MCF 10A (cell line): Measurements from ENCODE around the gene FAM177B. TPM values are rescaled to one million over a fixed set of nuclear protein-coding genes. Genes with fewer than 3 reads are reported as not detected.
"Not testable (repeated sequence)": the region's sequence is repeated elsewhere in the genome, so short reads cannot be mapped to it uniquely, and the experiment has no call there.

Experiments
- BruUV-seq: library from RNA; stranded (reverse); fragments of 400-500 nt; replicated peaks from 2 replicates; lab custom pipeline; 2021; lab: Mats Ljungman, UMichigan
- CTCF ChIA-PET: fragments of 300-600 bp; sonication (Branson Sonifier 250); formaldehyde crosslinking; extraction: SDS; loops from one replicate; lab custom pipeline; 2021; ENCODE audit warnings: antibody characterized with exemption, inconsistent platforms; lab: Yijun Ruan, JAX
- POLR2A ChIA-PET: fragments of 300-600, 350-650 bp; sonication (Branson Sonifier 250); formaldehyde crosslinking; extraction: SDS; loops from one replicate; lab custom pipeline; 2020; ENCODE audit warnings: antibody characterized with exemption, inconsistent platforms; lab: Yijun Ruan, JAX
- DNase-seq: peaks from one replicate; pipeline ENCODE4 v3.0.0-alpha.2; 2018; ENCODE audit not compliant: unreplicated experiment
- H3K27ac Mint-ChIP-seq: one replicate; pipeline ENCODE4 v1.8.0; 2022; ENCODE audit warnings: mild to moderate bottlenecking, low read depth, mixed read lengths; ENCODE audit not compliant: unreplicated experiment
- H3K27me3 Mint-ChIP-seq: one replicate; pipeline ENCODE4 v1.8.0; 2022; ENCODE audit warnings: mixed read lengths; ENCODE audit not compliant: insufficient read depth, unreplicated experiment
- H3K36me3 Mint-ChIP-seq: one replicate; pipeline ENCODE4 v1.8.0; 2022; ENCODE audit warnings: mild to moderate bottlenecking, moderate library complexity, mixed read lengths; ENCODE audit not compliant: insufficient read depth, unreplicated experiment
- H3K4me1 Mint-ChIP-seq: one replicate; pipeline ENCODE4 v1.8.0; 2022; ENCODE audit warnings: mixed read lengths; ENCODE audit not compliant: insufficient read depth, unreplicated experiment
- H3K4me3 Mint-ChIP-seq: one replicate; pipeline ENCODE4 v1.8.0; 2022; ENCODE audit warnings: mild to moderate bottlenecking, moderate library complexity, mixed read lengths; ENCODE audit not compliant: unreplicated experiment
- H3K9me3 Mint-ChIP-seq: one replicate; pipeline ENCODE4 v1.8.0; 2022; ENCODE audit warnings: mixed read lengths; ENCODE audit not compliant: unreplicated experiment
- CTCF ChIP-seq: fragments of 200-600 bp; IDR thresholded peaks from one replicate; pipeline ENCODE4 v1.8.0; 2022; ENCODE audit warnings: antibody characterized with exemption, mild to moderate bottlenecking; ENCODE audit not compliant: unreplicated experiment
- intact Hi-C: fragments of 100-400 bp; cut with micrococcal nuclease; formaldehyde crosslinking; loops from 2 replicates; pipeline ENCODE4 v1.14.1; 2022
- total RNA-seq: library from RNA; stranded (reverse); gene quantifications from 2 replicates; pipeline ENCODE4 v1.2.3, GENCODE V29; 2022

FAM177B gene
- total RNA-seq, 1 experiment from 2014 or later, result not detected

- no peaks in the 10 kb centered on the region for H3K9me3 Mint-ChIP-seq
- H3K4me3 Mint-ChIP-seq, result no peak overlapping the region
- H3K27ac Mint-ChIP-seq, result no peak overlapping the region
- no TSS peak for BruUV-seq
- TF ChIP-seq CTCF, result no peak
- H3K27me3 Mint-ChIP-seq, result no peaks in the 10 kb centered on the region
- H3K36me3 Mint-ChIP-seq, result no peaks in the 10 kb centered on the region
- CTCF ChIA-PET, result interaction anchor here (0.6 to 1.3 kb wide), 7 partner anchors 10 to 1095 kb away, joined by 3 to 5 read pairs (median 5); no protein-coding TSS in a partner anchor
- POLR2A ChIA-PET, result interaction anchor here (1.1 to 5.7 kb wide), 3 partner anchors 14 to 22 kb away, joined by 3 to 56 read pairs (median 4); no protein-coding TSS in a partner anchor
- intact Hi-C loops, result no loop called here
- peaks cover 28% of the 10 kb centered on the region for H3K4me1 Mint-ChIP-seq
- DNase-seq, result no peak
Observed at GRCh38 chr1:222757646-222758268, 20.8 kb downstream of the FAM177B start.

- TF ChIP-seq CTCF, result no peak
- intact Hi-C loops, result no loop called here
- Mint-ChIP-seq H3K9me3 (peaks cover 8% of the 10 kb centered on the region), H3K4me1 (peaks cover 19% of the 10 kb centered on the region), H3K36me3 (no peaks in the 10 kb centered on the region), H3K27ac (no peak overlapping the region), H3K27me3 (no peaks in the 10 kb centered on the region), H3K4me3 (no peak overlapping the region)
- CTCF ChIA-PET, result interaction anchor here (0.6 to 2.0 kb wide), 6 partner anchors 9 to 374 kb away, joined by 3 to 7 read pairs (median 4); no protein-coding TSS in a partner anchor
- no TSS peak for BruUV-seq
- POLR2A ChIA-PET, result interaction anchor here (1.0 to 1.1 kb wide), 3 partner anchors 11 to 46 kb away, joined by 3 to 4 read pairs (median 3); no protein-coding TSS in a partner anchor
- no peak for DNase-seq
Observed at GRCh38 chr1:222759451-222760035, 22.5 kb downstream of the FAM177B start.

- ChIA-PET POLR2A (interaction anchor here (0.6 to 1.3 kb wide), 3 partner anchors 16 to 896 kb away, joined by 3 to 5 read pairs (median 4); no protein-coding TSS in a partner anchor), CTCF (interaction anchor here (0.7 to 1.4 kb wide), 2 partner anchors 34 to 320 kb away, joined by 3 read pairs; no protein-coding TSS in a partner anchor)
- TF ChIP-seq CTCF, result no peak
- Mint-ChIP-seq H3K36me3 (no peaks in the 10 kb centered on the region), H3K9me3 (peaks cover 8% of the 10 kb centered on the region), H3K4me3 (no peak overlapping the region), H3K4me1 (peaks cover 5% of the 10 kb centered on the region), H3K27me3 (no peaks in the 10 kb centered on the region), H3K27ac (no peak overlapping the region)
- no peak for DNase-seq
- intact Hi-C loops, result no loop called here
- BruUV-seq, result no TSS peak
Observed at GRCh38 chr1:222761083-222761482, 24.1 kb downstream of the FAM177B start.

- BruUV-seq, H3K36me3 Mint-ChIP-seq, intact Hi-C loops, H3K27me3 Mint-ChIP-seq, H3K4me3 Mint-ChIP-seq, CTCF ChIA-PET, H3K27ac Mint-ChIP-seq, DNase-seq, H3K4me1 Mint-ChIP-seq: not testable (repeated sequence)
- POLR2A ChIA-PET, result interaction anchor here (1.7 kb wide), 1 partner anchor 8 kb away, joined by 4 read pairs; no protein-coding TSS in a partner anchor
- H3K9me3 Mint-ChIP-seq, result peaks cover 12% of the 10 kb centered on the region
Observed at GRCh38 chr1:222762178-222762577, 25.2 kb downstream of the FAM177B start.
